GM21526 (cell line): ENCODE results near the gene SSU72.
"Not testable (repeated sequence)": the region's sequence is repeated elsewhere in the genome, so short reads cannot be mapped to it uniquely, and the experiment has no call there.

Experiments used
- ATAC-seq: cut with Tn5 transposase; IDR thresholded peaks from one replicate; pipeline ENCODE4 v1.9.1; 2021; ENCODE audit warnings: moderate library complexity; ENCODE audit not compliant: unreplicated experiment, low FRiP score

The SSU72 gene

DNA sequence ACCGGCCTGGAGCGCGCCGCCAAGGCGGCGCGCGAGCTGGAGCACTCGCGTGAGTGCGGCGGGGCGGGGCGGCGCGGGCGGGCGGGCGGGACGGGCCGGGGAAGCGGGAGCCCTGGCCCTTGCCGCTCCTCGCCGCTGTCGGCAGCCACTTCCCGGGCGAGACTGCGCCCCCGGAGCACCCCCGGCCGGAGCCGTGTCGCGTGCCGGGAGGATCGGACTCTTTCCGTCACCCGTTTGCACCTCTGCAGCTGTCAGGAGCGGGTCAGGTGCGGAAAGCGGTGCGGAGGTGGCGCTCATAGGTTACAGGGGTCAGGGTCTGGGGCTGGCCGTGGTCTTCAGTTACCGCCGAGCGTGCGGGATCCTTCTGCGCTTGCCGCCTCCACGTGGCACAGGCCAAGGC lies 62.2 kb downstream of the SSU72 start:
- not testable (repeated sequence) for ATAC-seq

GRCh38 chr1:1511533-1512285 lies 63.0 kb downstream of the SSU72 start, which contains the start of gene ATAD3A:
ATAD3A (plus strand) TSS chr1:1512162; CDS start chr1:1512269, 107 bp downstream.
- peak; percentile 77 for ATAC-seq

DNA sequence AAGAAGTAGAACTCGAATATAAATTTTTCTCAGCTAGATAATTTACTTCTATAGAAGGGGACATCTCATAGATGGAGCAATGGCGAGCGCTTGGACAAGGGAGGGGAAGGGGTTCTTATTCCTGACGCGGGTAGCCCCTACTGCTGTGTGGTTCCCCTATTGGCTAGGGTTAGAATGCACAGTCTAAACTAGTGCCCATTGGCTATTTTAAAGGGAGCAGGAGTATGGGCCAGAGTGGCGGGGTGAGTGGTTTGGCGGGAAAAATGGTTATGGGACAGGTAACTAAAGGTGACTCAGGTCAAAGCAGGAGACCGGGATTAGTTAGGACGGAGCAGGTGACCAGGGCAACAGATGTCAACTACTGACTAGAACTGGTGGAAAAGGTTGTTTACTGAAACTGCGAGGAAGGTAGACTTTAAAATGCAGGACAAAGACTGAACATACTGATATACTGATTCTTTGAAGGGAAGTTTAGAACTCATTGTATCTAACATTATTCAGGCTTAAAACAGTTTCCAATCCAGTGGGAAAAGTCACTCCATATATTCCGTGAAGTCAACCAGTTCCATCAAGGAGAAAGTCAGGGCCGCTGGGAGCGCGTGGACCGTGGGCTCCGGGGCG lies 63.6 kb downstream of the SSU72 start:
- no peak for ATAC-seq

- not testable (repeated sequence) for ATAC-seq
Observed at GRCh38 chr1:1509465-1509850, 65.2 kb downstream of the SSU72 start.

GRCh38 chr1:1508775-1509464 lies 65.7 kb downstream of the SSU72 start:
- not testable (repeated sequence) for ATAC-seq

DNA sequence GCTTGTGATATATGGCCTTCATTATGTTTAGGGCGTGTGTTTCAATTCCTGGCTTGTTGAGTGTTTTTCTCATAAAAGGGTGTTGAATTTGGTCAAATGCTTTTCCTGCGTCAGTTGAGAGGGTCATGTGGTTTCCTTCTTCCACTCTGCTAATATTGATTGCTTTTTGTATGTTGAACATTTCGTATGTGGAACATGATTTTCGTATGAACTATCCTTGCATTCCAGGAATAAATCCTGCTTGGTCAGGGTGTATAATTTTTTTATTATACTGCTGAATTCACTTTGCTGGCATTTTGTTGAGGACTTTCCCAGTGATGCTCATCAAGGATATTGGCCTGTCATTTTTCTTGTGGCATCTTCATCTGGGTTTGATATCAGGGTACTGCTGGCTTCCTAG lies 67.4 kb downstream of the SSU72 start:
- no peak for ATAC-seq

GRCh38 chr1:1505801-1506200 lies 68.9 kb downstream of the SSU72 start:
- not testable (repeated sequence) for ATAC-seq

GRCh38 chr1:1505366-1505798 lies 69.3 kb downstream of the SSU72 start:
- ATAC-seq = not testable (repeated sequence)

GRCh38 chr1:1504777-1505365 lies 69.8 kb downstream of the SSU72 start:
- not testable (repeated sequence) for ATAC-seq

GRCh38 chr1:1495461-1495975 lies 79.1 kb downstream of the SSU72 start:
- ATAC-seq = not testable (repeated sequence)

GRCh38 chr1:1494311-1494710 lies 80.4 kb downstream of the SSU72 start:
- ATAC-seq = not testable (repeated sequence)
